GM18526 (cell line): ENCODE results near the gene BIVM.

Experiments used
- POLR2A ChIP-seq: IDR thresholded peaks from 3 replicates; pipeline ENCODE4 v1.6.1; 2011; ENCODE audit not compliant: insufficient read length; ENCODE audit errors: extremely low read depth

The BIVM gene

GRCh38 chr13:102798581-102799425, at the start of gene BIVM, which contains the start of gene POGLUT2:
BIVM (plus strand) TSS chr13:102799119; CDS start chr13:102807268, 8,149 bp downstream.
POGLUT2 (minus strand) TSS chr13:102798976; CDS start chr13:102798670, 306 bp downstream.
- peak; percentile 49 for TF ChIP-seq POLR2A

GRCh38 chr13:102751886-102752285, 47.0 kb upstream of the BIVM start:
- TF ChIP-seq POLR2A = no peak

- no peak for TF ChIP-seq POLR2A
Observed at GRCh38 chr13:102757006-102757405, 41.9 kb upstream of the BIVM start.

DNA sequence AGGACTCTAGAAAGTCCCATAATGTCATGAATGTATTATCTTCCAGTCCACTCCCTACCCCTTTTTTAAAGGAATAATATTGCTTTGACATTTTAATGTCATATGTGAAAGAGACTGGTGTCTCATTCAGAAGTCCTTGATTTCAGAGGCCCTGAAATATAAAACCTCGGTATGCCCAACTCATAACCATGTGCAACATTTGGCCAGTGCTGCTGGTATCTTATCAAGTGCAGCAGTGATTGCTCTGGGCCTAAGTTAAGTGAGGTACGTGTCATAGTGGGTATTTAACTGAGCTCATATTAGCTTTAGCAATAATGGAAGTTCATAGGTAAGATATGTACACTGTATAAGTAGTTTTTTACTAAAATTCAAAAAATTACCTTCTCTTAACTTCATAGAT, 40.1 kb upstream of the BIVM start:
- TF ChIP-seq POLR2A = no peak

DNA sequence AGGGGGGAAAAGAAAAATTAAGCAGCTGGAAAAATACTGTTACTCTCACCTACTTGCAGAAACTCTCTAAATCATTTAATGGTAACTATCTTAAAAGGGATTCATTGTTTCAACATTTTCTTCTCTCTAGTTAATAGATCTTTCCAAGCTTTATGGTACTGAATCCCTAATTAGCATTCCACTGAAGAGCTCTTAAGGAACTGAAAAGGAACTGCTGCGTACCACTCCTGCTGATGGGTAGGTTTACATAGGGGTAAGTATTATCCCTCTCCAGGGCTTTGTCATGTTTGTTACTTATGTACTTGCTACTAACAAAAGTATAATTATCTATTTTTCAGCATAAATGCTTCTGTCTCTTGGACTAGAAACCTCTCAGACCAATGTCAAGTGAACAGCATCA, 37.8 kb upstream of the BIVM start:
- TF ChIP-seq POLR2A = no peak

- TF ChIP-seq POLR2A = no peak
Observed at GRCh38 chr13:102763741-102764140, 35.2 kb upstream of the BIVM start.

DNA sequence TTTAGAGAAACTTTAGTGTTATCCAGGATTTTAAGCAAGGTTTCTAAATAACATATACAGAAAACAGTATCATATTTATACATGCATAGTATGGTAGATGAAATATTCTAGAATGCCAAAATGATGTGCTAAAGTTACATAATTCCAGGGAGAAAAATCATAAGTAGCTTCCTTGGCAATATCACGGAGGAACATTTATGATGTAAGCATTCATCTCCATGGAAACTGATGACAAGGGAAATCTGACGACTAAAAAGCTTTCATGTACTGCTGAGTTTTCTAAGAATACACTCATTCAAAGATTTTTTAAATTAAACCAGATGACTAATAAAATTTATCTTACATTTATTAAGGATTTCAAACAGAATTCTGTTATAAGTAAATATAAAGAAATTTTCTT, 30.0 kb upstream of the BIVM start:
- TF ChIP-seq POLR2A = no peak

- TF ChIP-seq POLR2A = no peak
Observed at GRCh38 chr13:102769679-102770078, 29.2 kb upstream of the BIVM start.

DNA sequence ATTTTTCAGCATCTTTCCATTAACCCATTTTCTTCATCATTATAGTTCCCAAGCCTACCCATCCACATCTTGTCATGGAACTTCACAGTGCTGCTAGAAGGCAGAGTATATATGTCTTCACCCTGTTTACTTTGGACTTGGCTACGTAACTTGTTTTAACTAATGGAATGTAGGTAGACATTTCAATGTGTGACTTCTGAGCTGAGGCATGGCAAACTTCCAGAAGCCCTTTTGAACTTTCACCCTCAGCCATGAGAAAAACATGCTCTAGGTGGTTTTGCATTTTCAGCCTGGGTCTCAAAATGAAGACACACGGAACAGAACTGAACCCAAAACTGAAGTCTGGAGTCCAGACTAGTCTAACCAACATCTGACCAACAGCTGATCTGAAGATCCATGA, 28.5 kb upstream of the BIVM start:
- TF ChIP-seq POLR2A = no peak

GRCh38 chr13:102771298-102772041, 27.4 kb upstream of the BIVM start:
- TF ChIP-seq POLR2A = no peak

- TF ChIP-seq POLR2A = no peak
Observed at GRCh38 chr13:102772042-102772425, 26.9 kb upstream of the BIVM start.

DNA sequence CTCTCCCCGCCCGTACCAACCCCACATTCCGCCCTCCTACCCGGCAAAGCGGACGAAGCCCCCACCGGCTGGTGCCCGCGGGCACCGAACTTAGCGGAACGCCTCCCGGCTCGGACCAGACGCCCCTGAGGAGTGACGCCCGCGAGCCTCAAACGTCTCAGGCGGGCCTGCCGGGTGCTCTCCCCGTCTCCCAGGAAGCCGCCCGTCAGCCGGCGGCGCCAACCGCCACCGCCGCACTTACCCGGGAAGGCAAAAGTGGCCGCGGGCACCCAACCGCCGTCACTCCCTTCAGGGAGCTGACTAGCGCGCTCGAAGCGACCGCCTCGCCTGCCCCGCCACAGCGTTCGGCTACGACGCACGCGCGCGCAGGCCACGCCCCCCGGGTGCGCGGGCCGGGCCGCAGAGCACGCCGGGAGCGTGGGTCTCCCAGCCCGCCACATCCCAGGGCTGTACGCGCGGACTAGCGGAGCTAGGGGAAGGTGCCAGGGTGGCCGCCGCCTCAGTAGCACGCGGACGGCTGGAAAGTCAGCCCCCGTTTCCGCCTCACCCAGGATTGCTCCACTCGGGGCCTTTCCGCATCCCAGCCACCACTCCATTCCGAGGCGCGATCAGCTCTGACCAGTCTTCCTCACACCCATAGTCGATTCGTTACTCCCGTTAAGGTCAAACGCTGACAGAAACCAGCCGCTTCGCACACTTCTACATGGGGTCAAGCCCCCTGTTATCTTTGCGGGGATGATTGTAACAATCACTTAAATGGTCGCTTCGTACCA, 25.3 kb upstream of the BIVM start, which contains the start of gene TEX30:
TEX30 (minus strand) TSS at position 346 of the 773 bp plus-strand sequence. CDS start 3,760 bp downstream, outside the sequence.
- TF ChIP-seq POLR2A = peak; percentile 98

DNA sequence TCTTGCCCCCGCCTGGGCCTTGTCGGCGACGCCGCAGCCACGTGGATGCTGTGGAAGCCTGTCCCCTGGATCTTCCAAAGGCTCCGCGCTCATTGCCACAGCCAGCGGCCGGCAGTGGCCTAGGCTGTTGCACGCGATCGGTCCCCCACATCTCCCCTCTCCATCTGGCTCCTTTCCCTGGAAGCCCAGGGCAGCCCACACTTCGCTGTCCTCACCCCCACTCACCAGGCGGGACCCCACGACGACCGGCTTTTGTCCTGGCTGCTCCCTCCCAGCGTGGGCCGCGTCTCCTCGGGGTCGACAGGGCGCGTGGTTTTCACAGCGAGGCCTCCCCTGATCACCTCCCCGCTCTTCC, 24.7 kb upstream of the BIVM start:
- TF ChIP-seq POLR2A = no peak

DNA sequence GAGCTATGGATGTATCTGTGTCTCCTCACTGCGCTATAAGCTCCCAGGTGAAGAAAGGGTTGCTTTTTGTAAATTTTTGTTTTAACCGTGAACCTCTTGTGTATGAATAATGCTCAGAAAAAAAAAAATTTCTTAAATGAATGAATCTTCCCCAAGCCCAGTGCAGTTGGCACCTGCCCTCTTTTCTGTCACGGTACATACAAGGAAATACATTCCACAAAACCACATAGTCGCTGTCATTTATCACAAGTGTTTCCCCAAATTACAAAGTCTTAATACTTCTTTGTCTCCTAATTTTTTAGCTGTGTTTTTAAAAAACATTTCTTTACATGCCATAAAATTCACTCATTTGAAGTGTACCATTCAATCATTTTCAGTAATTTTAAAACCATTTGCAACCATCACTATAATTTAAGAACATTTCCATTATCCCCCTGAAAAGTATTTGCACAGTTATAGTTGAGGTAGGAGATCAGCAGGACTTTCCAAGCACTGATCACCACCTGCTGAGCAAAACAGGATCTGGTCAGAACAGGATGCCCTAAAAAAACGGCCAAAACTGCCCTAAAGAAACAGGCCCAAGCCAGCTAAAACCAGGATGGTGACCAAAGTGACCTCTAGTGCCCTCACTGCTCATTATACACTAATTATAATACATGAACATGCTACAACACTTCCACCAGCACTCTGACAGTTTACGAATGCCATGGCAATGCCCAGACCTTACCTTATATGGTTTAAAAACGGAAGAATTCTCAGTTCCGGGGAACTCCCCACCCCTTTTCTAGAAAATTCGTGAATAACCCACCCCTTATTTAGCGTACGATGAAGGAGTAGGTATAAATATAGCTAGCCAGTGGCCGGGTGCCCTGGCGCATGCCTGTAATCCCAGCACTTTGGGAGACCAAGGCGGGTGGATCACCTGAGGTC, 24.1 kb upstream of the BIVM start:
- TF ChIP-seq POLR2A = no peak

DNA sequence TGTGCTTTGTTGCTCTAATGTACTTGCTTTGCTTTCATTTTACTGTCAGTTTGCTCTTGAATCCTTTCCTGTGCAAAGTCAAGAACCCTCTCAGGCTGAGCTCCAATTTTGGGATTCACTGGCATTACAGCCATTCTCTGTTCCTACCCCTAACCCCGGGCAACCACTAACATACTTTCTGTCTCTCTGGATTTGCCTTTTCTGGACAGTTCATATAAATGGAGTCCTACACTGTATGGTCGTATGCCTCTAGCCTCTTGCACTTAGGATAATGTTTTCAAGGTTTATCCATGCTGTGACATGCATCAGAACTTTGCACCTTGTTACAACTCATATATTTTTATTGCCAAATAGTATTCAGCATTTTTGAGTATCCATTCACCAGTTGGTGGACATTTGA, 22.6 kb upstream of the BIVM start:
- no peak for TF ChIP-seq POLR2A

DNA sequence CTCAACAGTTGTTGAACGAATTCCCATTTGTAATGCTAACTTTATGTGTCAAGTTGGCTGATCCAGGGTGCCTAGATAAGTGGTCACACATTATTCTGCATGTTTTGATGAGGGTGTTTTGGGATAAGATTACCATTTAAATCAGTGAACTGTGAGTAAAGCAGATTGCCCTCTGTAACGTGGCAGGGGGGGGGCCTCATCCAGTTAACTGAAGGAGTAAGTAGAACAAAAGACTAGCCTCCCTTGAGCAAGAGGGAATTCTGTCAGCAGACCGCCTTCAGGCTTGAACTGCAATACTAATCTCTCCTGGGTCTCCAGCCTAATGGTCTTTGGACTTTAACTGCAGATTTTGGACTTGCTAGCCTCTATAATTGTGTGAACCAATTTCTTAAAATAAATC, 21.2 kb upstream of the BIVM start:
- no peak for TF ChIP-seq POLR2A
